SK-N-MC (cell line): ENCODE measurements around the gene ARPC5.
A peak's percentile ranks its signal among the peaks of the same experiment; 100 is the strongest.

Experiments
- DNase-seq: peaks from one replicate; pipeline ENCODE4 v3.0.0-alpha.2; 2011; ENCODE audit warnings: low read depth, low spot score
- H3K27ac ChIP-seq: fragments of 200-600 bp; sonication (generic); 2 replicates; pipeline ENCODE4 v1.5.1; 2016; ENCODE audit warnings: mixed run types
- H3K36me3 ChIP-seq: fragments of 200-600 bp; sonication (generic); 2 replicates; pipeline ENCODE4 v1.6.1; 2017; ENCODE audit warnings: antibody characterized with exemption, low read length, mixed read lengths; ENCODE audit not compliant: insufficient read depth
- H3K4me3 ChIP-seq: fragments of 200-600 bp; sonication (generic); 2 replicates; pipeline ENCODE4 v1.5.1; 2016
- H3K9ac ChIP-seq: fragments of 200-600 bp; sonication (generic); 2 replicates; pipeline ENCODE4 v1.8.0; 2017; ENCODE audit warnings: mixed run types, mixed read lengths; ENCODE audit not compliant: insufficient read length
- H3K9me3 ChIP-seq: fragments of 200-600 bp; sonication (generic); 2 replicates; pipeline ENCODE4 v1.6.1; 2017; ENCODE audit warnings: low read depth, mild to moderate bottlenecking, antibody characterized with exemption, low read length, moderate library complexity, mixed read lengths
- EZH2 ChIP-seq: fragments of 200-600 bp; sonication (generic); IDR thresholded peaks from one replicate; pipeline ENCODE4 v1.6.1; 2017; ENCODE audit warnings: antibody characterized with exemption
- FOXP2 ChIP-seq: optimal IDR thresholded peaks from 2 replicates; pipeline ENCODE3; 2011; ENCODE audit warnings: mild to moderate bottlenecking, moderate library complexity; ENCODE audit not compliant: insufficient read depth; ENCODE audit errors: extremely low read length, control extremely low read depth
- POLR2AphosphoS5 ChIP-seq: IDR thresholded peaks from 2 replicates; pipeline ENCODE4 v1.6.1; 2012; ENCODE audit warnings: mild to moderate bottlenecking, low read depth, low read length, borderline replicate concordance

Gene ARPC5

GRCh38 chr1:183597656-183598347, 37.8 kb downstream of the ARPC5 start:
- no peaks in the 10 kb centered on the region for H3K9me3 ChIP-seq
- no peak overlapping the region for H3K9ac ChIP-seq
- H3K4me3 ChIP-seq: no peak overlapping the region
- no peak for DNase-seq
- no peak overlapping the region for H3K27ac ChIP-seq
- no peak for TF ChIP-seq EZH2
- no peak for TF ChIP-seq POLR2AphosphoS5
- TF ChIP-seq FOXP2: no peak
- no peaks in the 10 kb centered on the region for H3K36me3 ChIP-seq

GRCh38 chr1:183596500-183596899, 39.1 kb downstream of the ARPC5 start:
- Histone ChIP-seq H3K36me3 (no peaks in the 10 kb centered on the region), H3K9ac (no peak overlapping the region), H3K27ac (no peak overlapping the region), H3K9me3 (no peaks in the 10 kb centered on the region), H3K4me3 (no peak overlapping the region)
- TF ChIP-seq EZH2 (no peak), POLR2AphosphoS5 (no peak), FOXP2 (no peak)
- DNase-seq: no peak

- Histone ChIP-seq H3K27ac (peak overlapping the region; percentile 9; the same call in 1 of the 2 replicates), H3K9ac (no peak overlapping the region), H3K9me3 (no peaks in the 10 kb centered on the region), H3K36me3 (no peaks in the 10 kb centered on the region), H3K4me3 (no peak overlapping the region)
- TF ChIP-seq FOXP2 (no peak), POLR2AphosphoS5 (no peak), EZH2 (no peak)
- no peak for DNase-seq
These were observed 40.0 kb downstream of the ARPC5 start for GRCh38 chr1:183595537-183595936.

DNA sequence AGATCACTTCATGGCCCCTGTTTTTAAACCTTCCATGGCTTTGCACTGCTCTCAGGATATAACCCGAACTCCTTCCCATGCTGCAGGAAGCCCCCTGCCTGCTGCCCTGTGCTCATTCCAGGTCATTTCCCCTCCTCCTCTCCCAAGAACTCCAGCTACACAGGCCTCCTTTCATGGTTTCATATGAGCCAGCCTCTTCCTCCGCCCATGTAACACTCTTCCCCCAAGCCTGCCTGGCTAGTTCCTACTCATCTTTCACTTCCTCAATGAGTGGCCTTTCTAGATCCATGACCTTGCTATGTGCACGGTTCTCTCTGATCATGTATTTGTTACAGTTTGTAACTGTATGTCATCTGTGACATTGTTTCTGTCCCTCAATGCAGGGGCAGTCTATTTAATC, 42.2 kb downstream of the ARPC5 start:
- Histone ChIP-seq H3K4me3 (no peak overlapping the region), H3K9me3 (no peaks in the 10 kb centered on the region), H3K36me3 (no peaks in the 10 kb centered on the region), H3K27ac (no peak overlapping the region), H3K9ac (no peak overlapping the region)
- DNase-seq: no peak
- TF ChIP-seq FOXP2 (no peak), EZH2 (no peak), POLR2AphosphoS5 (no peak)

GRCh38 chr1:183592733-183593132, 42.9 kb downstream of the ARPC5 start:
- DNase-seq: no peak
- no peaks in the 10 kb centered on the region for H3K9me3 ChIP-seq
- TF ChIP-seq FOXP2: no peak
- no peak for TF ChIP-seq EZH2
- TF ChIP-seq POLR2AphosphoS5: no peak
- H3K4me3 ChIP-seq: no peak overlapping the region
- H3K36me3 ChIP-seq: no peaks in the 10 kb centered on the region
- H3K9ac ChIP-seq: no peak overlapping the region
- H3K27ac ChIP-seq: no peak overlapping the region

- Histone ChIP-seq H3K27ac (no peak within 1 kb of the TSS), H3K9me3 (no peaks in the 10 kb centered on the region), H3K9ac (no peak within 1 kb of the TSS), H3K4me3 (no peak within 1 kb of the TSS), H3K36me3 (no peaks in the 10 kb centered on the region)
- TF ChIP-seq POLR2AphosphoS5 (no peak), EZH2 (no peak), FOXP2 (no peak)
- DNase-seq: no peak
These were observed 45.1 kb downstream of the ARPC5 start, which contains the start of gene NCF2 for GRCh38 chr1:183590244-183591191. TSS of gene NCF2 (minus strand) at chr1:183590459. CDS start at chr1:183590329, 130 bp downstream.

DNA sequence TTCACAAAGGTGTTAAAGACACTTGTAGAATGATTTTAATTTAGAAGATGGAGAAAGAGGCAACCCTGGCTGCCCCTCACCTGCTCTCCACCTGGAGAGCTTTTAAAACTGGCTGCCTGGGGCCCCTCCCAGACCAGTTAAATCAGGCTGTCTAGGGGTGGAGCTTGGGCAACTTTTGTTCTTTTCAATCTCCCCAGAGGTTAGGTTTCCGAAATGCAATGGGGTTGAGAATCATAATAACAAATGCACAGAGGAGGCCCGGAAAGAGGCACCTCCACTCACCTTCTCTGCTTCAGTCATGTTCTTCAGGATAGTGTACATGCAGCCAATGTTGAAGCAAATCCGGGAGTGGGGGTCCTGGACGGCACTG, 45.7 kb downstream of the ARPC5 start:
- Histone ChIP-seq H3K9ac (no peak overlapping the region), H3K4me3 (no peak overlapping the region), H3K9me3 (no peaks in the 10 kb centered on the region), H3K36me3 (no peaks in the 10 kb centered on the region), H3K27ac (no peak overlapping the region)
- TF ChIP-seq FOXP2: no peak
- no peak for DNase-seq

DNA sequence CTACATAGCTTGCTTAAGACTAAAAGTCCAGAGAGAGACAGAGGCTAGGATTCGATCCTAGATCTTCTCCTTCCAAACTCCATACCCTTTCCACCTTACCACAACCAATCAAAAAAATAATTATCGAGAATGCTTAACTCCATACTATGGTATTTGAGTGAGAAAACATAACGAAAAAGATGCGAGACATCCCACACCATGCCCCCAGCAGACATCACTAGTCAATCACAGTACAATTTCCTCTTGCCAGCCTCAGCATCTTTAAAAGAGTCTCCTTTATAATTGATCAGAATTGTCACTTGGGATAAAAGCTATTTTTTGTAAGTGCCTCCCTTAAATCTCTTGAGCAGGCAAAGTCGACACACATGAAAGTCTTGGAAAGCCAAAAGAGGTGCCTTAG, 46.2 kb downstream of the ARPC5 start:
- Histone ChIP-seq H3K27ac (no peak overlapping the region), H3K9me3 (no peaks in the 10 kb centered on the region), H3K36me3 (no peaks in the 10 kb centered on the region), H3K9ac (no peak overlapping the region), H3K4me3 (no peak overlapping the region)
- DNase-seq: no peak
- no peak for TF ChIP-seq EZH2
- TF ChIP-seq FOXP2: no peak
- no peak for TF ChIP-seq POLR2AphosphoS5
